NB4 (cell line): ENCODE data around the gene ARHGAP33.

ENCODE experiments used
- DNase-seq: peaks from one replicate; pipeline ENCODE4 v3.0.0; 2010; ENCODE audit warnings: low read depth
- H3K4me3 ChIP-seq: one replicate; pipeline ENCODE4 v1.5.1; 2011; ENCODE audit warnings: mild to moderate bottlenecking, low read depth, low read length, moderate library complexity
- MAX ChIP-seq: IDR thresholded peaks from 2 replicates; pipeline ENCODE4 v1.6.1; 2011; ENCODE audit warnings: low read depth, low read length
- MYC ChIP-seq: IDR thresholded peaks from 2 replicates; pipeline ENCODE4 v1.6.1; 2011; ENCODE audit warnings: low read depth, low read length
- POLR2A ChIP-seq: IDR thresholded peaks from 2 replicates; pipeline ENCODE4 v1.6.1; 2011; ENCODE audit warnings: mild to moderate bottlenecking; ENCODE audit not compliant: insufficient read length; ENCODE audit errors: extremely low read depth
- TF ChIP-seq, protein P1 (sequence below): IDR thresholded peaks from one replicate; pipeline ENCODE4 v1.5.1; 2012; ENCODE audit warnings: low read depth, low read length

The ARHGAP33 gene

DNA sequence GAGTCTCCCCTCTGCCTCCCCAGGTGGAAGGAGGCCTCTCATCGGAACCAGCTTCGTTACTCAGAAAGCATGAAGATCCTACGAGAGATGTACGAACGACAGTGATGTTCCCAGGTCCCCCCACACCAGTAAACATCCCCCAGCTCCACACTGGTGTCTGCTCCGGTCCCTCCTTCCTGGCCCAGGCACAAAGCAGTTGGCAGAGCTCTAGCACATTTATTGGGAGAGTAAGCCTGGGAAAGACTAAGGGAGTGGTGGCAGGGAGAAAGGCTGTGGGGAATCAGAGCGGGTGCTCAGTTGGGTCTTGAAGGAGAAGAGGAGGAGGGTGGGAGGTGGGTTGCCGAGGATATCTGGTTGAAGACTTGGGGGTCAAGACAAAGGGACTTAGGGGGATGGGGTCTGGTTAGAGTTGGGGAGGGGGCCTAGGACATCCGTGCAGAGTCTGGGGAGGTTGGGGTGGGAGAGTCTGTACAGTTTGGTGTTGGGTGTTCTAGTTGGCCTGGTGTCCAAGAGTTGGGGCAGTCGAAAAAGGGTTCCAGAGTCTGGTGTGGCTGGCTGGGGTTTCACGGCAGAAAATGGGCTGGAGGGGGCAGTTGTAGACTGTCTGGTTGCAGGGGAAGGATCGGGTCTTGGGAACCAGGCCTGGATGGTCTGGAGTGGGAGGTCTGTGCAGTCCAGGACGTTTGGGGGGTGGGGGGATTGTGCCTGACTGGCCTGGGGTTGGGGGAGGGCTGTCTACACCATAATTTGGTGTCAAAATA is 20.8 kb upstream of the ARHGAP33 start:
- H3K4me3 ChIP-seq, result no peak overlapping the region
- TF ChIP-seq MAX, result no peak
- TF ChIP-seq POLR2A, result no peak
- no peak for TF ChIP-seq MYC
- TF ChIP-seq, protein P1, sequence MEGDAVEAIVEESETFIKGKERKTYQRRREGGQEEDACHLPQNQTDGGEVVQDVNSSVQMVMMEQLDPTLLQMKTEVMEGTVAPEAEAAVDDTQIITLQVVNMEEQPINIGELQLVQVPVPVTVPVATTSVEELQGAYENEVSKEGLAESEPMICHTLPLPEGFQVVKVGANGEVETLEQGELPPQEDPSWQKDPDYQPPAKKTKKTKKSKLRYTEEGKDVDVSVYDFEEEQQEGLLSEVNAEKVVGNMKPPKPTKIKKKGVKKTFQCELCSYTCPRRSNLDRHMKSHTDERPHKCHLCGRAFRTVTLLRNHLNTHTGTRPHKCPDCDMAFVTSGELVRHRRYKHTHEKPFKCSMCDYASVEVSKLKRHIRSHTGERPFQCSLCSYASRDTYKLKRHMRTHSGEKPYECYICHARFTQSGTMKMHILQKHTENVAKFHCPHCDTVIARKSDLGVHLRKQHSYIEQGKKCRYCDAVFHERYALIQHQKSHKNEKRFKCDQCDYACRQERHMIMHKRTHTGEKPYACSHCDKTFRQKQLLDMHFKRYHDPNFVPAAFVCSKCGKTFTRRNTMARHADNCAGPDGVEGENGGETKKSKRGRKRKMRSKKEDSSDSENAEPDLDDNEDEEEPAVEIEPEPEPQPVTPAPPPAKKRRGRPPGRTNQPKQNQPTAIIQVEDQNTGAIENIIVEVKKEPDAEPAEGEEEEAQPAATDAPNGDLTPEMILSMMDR, result no peak
- no peak for DNase-seq

DNA sequence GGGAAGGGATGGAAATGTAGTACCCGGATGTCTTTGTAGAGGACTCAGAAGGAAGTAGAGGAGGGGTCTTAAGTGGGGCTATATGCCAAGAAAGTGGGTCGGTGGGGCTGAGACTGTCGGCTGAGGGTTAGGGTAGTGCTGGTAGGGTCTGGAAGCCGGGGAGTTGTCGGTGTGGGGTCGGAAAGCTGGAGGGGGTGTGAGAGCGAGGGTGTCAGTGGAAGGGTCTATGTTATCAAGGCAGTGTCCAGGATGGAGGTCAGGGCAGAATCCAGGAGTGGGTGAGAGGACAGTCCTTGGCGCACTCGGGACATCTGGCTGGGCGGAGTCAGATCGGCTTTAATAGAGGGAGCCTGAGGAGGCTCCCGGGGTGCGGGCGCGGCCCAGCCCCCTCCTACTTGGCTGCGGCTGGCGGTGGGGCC is 20.2 kb upstream of the ARHGAP33 start:
- no peak for DNase-seq
- no peak overlapping the region for H3K4me3 ChIP-seq
- no peak for TF ChIP-seq POLR2A
- TF ChIP-seq, protein P1, result no peak
- TF ChIP-seq MYC, result no peak
- no peak for TF ChIP-seq MAX

- no peak overlapping the region for H3K4me3 ChIP-seq
- TF ChIP-seq POLR2A (no peak), MAX (no peak), MYC (no peak)
- TF ChIP-seq, protein P1, result no peak
- DNase-seq, result no peak
Measured at GRCh38 chr19:35755550-35756376, 19.6 kb upstream of the ARHGAP33 start.

- H3K4me3 ChIP-seq, result peak within 1 kb of the TSS; percentile 48
- no peak for DNase-seq
- TF ChIP-seq, protein P1, result no peak
- TF ChIP-seq MYC (no peak), MAX (no peak), POLR2A (no peak)
Measured at GRCh38 chr19:35756377-35757230, 18.8 kb upstream of the ARHGAP33 start, which contains the start of gene HSPB6. Gene HSPB6, minus strand, starts transcription at chr19:35757029. Its CDS starts 21 bp downstream, at chr19:35757008.

DNA sequence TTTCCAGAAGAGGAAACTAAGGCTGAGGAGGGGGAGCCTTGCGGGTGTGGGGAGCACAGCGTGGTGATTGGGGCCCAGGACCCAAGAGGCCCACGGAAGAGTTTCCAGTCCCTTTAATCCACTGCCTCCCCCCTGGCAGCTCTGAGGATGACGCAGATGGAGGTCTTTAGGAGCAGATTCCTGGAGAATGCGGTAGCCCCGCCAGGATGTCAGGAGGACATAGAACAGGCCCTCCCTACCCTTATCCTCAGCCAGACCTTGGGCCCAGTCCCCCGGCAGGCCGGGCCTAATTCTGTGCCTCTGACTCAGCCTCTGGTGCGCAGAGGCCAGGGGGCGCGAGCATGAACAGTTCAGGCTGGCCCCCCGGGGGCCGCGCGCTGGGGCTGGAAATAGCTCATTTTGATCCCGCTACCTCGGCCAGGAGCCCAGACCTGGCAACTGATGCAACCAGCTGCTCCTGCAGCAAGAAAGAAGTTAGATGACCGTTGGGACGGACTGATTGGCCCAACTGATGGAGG is 18.1 kb upstream of the ARHGAP33 start:
- peak; percentile 74 for DNase-seq
- TF ChIP-seq MYC (no peak), MAX (no peak), POLR2A (no peak)
- TF ChIP-seq, protein P1, result no peak
- H3K4me3 ChIP-seq, result peak overlapping the region; percentile 48
